Measurements from ENCODE around the gene ZNF148.

ZNF148 gene

DNA sequence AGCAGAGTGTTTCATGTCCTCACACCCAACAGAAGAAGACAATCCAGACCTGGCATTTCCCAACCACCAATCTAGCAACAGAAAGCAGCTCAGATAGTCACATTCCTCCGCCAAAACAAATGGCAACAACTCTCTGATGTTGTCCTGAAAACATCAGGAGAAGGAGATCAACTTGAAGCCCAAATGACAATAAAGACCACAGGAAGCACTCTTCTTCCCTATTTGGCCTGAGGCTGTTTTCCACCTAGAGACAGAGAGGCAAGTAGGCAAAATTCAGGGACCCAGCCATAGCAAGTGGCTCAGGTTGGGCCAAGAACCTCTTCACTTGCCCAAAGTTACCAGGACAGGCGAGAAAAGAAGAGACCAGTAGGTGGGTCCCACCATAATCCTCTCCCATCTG is 35.0 kb downstream of the ZNF148 start:
- H3K27me3 ChIP-seq (ENCODE audit: insufficient read depth, low read length): no peaks in the 10 kb centered on the region
- H3K4me1 ChIP-seq (ENCODE audit: insufficient read depth, low read length): no peaks in the 10 kb centered on the region
- peaks cover 16% of the 10 kb centered on the region for H3K9me3 ChIP-seq (ENCODE audit: low read length)
- no peaks in the 10 kb centered on the region for H3K36me3 ChIP-seq (ENCODE audit: insufficient read depth, low read length)
- H2AFZ ChIP-seq (ENCODE audit: low read depth, low read length): no peak overlapping the region
- no peak overlapping the region for H3K4me3 ChIP-seq (ENCODE audit: low read length)

DNA sequence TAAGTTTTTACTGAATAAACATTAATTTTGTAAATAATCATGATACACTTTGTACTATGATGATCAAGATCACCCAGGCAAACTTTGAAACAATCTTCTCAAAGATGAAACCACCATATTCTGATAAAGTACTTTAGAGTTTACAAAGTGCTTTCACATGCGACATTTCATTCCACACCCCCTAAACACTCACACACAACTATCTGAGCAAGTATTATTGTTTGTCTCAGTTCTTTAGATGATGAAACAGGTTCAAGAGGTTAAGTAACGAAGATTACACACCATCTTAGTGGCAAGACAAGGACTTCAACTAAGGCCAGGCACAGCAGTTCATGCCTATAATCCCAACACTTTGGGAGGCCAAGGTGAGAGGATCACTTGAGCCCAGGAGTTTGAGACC is 37.6 kb downstream of the ZNF148 start:
- Histone ChIP-seq H3K27me3 (ENCODE audit: insufficient read depth, low read length) (no peaks in the 10 kb centered on the region), H3K36me3 (ENCODE audit: insufficient read depth, low read length) (no peaks in the 10 kb centered on the region), H3K4me1 (ENCODE audit: insufficient read depth, low read length) (no peaks in the 10 kb centered on the region), H3K4me3 (ENCODE audit: low read length) (no peak overlapping the region), H2AFZ (ENCODE audit: low read depth, low read length) (no peak overlapping the region), H3K9me3 (ENCODE audit: low read length) (peaks cover 9% of the 10 kb centered on the region)

DNA sequence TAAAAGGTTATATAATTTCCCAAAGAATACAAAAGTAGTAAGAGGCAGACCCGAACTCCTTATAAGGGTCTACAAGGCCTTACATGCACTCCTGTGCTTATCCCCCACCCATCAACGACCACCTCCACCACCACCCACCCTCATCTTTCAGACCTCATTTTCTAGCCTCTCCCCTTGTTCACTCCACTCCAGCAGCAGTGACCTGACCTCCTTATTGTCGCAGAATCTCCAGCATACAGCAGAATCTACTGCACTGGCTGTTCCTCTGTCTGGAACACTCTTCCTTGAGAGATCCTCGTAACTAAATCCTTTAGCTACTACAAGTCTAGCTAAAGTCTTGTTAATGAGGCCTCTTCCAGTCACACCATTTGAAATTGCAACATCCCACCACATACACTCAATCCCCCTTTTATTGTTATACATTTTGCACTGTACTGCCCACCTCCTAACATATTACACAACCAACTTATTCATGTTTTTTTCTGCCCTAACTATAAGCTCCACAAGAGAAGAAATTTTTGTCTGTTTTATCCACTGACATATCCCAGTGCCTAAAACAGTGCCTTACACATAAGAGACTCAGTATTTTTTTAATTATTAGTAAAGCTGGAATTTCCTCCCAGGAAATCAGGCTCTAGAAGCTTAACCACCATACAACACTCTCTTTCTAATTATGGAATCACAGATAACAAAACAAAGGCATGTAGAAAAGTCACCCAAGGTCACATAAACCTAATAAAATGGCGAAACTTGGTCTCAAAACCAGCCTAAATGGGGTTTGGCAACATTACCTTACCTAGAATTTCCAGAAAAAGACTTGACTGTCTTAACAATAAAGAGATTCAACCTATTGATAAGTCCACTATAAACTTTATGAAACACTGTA is 40.2 kb downstream of the ZNF148 start:
- H3K27me3 ChIP-seq (ENCODE audit: insufficient read depth, low read length): no peaks in the 10 kb centered on the region
- H3K36me3 ChIP-seq (ENCODE audit: insufficient read depth, low read length): peaks cover 2% of the 10 kb centered on the region
- no peaks in the 10 kb centered on the region for H3K4me1 ChIP-seq (ENCODE audit: insufficient read depth, low read length)
- H3K9me3 ChIP-seq (ENCODE audit: low read length): peaks cover 6% of the 10 kb centered on the region
- H2AFZ ChIP-seq (ENCODE audit: low read depth, low read length): no peak overlapping the region
- no peak overlapping the region for H3K4me3 ChIP-seq (ENCODE audit: low read length)

DNA sequence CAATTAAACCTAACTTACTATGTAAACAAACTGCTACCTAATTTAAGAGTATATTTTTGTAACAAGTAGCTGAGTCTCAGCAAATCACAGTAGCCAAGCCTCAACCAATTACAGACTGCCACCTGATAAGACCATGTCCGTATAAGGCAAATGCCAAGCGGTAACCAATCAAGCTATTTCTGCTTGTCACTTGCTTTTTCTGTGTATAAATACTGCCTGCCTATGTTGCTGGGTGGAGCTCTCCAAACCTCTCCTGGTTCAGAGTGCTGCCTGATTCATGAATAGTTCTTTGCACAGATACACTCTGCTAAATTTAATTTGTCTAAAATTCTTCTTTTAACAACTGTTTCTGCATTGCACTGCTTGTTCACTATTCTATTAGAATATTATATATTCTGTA is 42.6 kb downstream of the ZNF148 start:
- Histone ChIP-seq H3K27me3 (ENCODE audit: insufficient read depth, low read length) (no peaks in the 10 kb centered on the region), H2AFZ (ENCODE audit: low read depth, low read length) (no peak overlapping the region), H3K36me3 (ENCODE audit: insufficient read depth, low read length) (peaks cover 7% of the 10 kb centered on the region), H3K4me3 (ENCODE audit: low read length) (no peak overlapping the region), H3K9me3 (ENCODE audit: low read length) (peaks cover 2% of the 10 kb centered on the region), H3K4me1 (ENCODE audit: insufficient read depth, low read length) (no peaks in the 10 kb centered on the region)

GRCh38 chr3:125331243-125331642 is 43.9 kb downstream of the ZNF148 start:
- Histone ChIP-seq H3K36me3 (ENCODE audit: insufficient read depth, low read length) (peaks cover 11% of the 10 kb centered on the region), H2AFZ (ENCODE audit: low read depth, low read length) (no peak overlapping the region), H3K4me3 (ENCODE audit: low read length) (no peak overlapping the region), H3K4me1 (ENCODE audit: insufficient read depth, low read length) (no peaks in the 10 kb centered on the region), H3K9me3 (ENCODE audit: low read length) (peaks cover 2% of the 10 kb centered on the region), H3K27me3 (ENCODE audit: insufficient read depth, low read length) (no peaks in the 10 kb centered on the region)

- Histone ChIP-seq H3K36me3 (ENCODE audit: insufficient read depth, low read length) (peaks cover 24% of the 10 kb centered on the region), H3K4me1 (ENCODE audit: insufficient read depth, low read length) (no peaks in the 10 kb centered on the region), H3K9me3 (ENCODE audit: low read length) (no peaks in the 10 kb centered on the region), H3K4me3 (ENCODE audit: low read length) (no peak overlapping the region), H2AFZ (ENCODE audit: low read depth, low read length) (no peak overlapping the region), H3K27me3 (ENCODE audit: insufficient read depth, low read length) (no peaks in the 10 kb centered on the region)
Measured at GRCh38 chr3:125326957-125327356, 48.2 kb downstream of the ZNF148 start.

- H3K4me1 ChIP-seq (ENCODE audit: insufficient read depth, low read length): no peaks in the 10 kb centered on the region
- peaks cover 24% of the 10 kb centered on the region for H3K36me3 ChIP-seq (ENCODE audit: insufficient read depth, low read length)
- no peak overlapping the region for H2AFZ ChIP-seq (ENCODE audit: low read depth, low read length)
- H3K27me3 ChIP-seq (ENCODE audit: insufficient read depth, low read length): no peaks in the 10 kb centered on the region
- H3K9me3 ChIP-seq (ENCODE audit: low read length): no peaks in the 10 kb centered on the region
- no peak overlapping the region for H3K4me3 ChIP-seq (ENCODE audit: low read length)
Measured at GRCh38 chr3:125325746-125326145, 49.4 kb downstream of the ZNF148 start.

GRCh38 chr3:125324341-125324740 is 50.8 kb downstream of the ZNF148 start:
- no peaks in the 10 kb centered on the region for H3K4me1 ChIP-seq (ENCODE audit: insufficient read depth, low read length)
- H3K27me3 ChIP-seq (ENCODE audit: insufficient read depth, low read length): no peaks in the 10 kb centered on the region
- no peak overlapping the region for H3K4me3 ChIP-seq (ENCODE audit: low read length)
- no peaks in the 10 kb centered on the region for H3K9me3 ChIP-seq (ENCODE audit: low read length)
- H3K36me3 ChIP-seq (ENCODE audit: insufficient read depth, low read length): peaks cover 32% of the 10 kb centered on the region
- H2AFZ ChIP-seq (ENCODE audit: low read depth, low read length): no peak overlapping the region

- Histone ChIP-seq H2AFZ (ENCODE audit: low read depth, low read length) (no peak overlapping the region), H3K36me3 (ENCODE audit: insufficient read depth, low read length) (peaks cover 27% of the 10 kb centered on the region), H3K9me3 (ENCODE audit: low read length) (no peaks in the 10 kb centered on the region), H3K4me1 (ENCODE audit: insufficient read depth, low read length) (no peaks in the 10 kb centered on the region), H3K4me3 (ENCODE audit: low read length) (no peak overlapping the region), H3K27me3 (ENCODE audit: insufficient read depth, low read length) (no peaks in the 10 kb centered on the region)
Measured at GRCh38 chr3:125322917-125323316, 52.2 kb downstream of the ZNF148 start.

DNA sequence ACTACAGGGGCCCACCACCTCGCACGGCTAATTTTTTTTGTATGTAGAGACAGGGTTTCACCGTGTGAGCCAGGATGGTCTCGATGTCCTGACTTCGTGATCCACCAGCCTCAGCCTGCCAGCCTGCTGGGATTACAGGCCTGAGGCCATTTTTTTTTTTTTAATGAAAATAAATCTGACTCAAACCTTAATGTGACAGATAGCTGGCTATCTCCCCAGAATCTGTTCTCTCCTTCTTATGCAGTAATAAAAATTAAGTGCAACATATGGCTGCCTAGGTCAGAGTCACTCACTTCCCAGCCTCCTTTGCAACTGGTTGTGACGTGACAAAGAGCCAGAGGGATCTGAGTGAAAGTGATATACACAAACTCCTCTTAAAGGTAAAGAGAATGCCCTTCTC is 53.0 kb downstream of the ZNF148 start:
- H3K4me3 ChIP-seq (ENCODE audit: low read length): no peak overlapping the region
- H3K27me3 ChIP-seq (ENCODE audit: insufficient read depth, low read length): no peaks in the 10 kb centered on the region
- no peaks in the 10 kb centered on the region for H3K4me1 ChIP-seq (ENCODE audit: insufficient read depth, low read length)
- peaks cover 25% of the 10 kb centered on the region for H3K36me3 ChIP-seq (ENCODE audit: insufficient read depth, low read length)
- H3K9me3 ChIP-seq (ENCODE audit: low read length): no peaks in the 10 kb centered on the region
- no peak overlapping the region for H2AFZ ChIP-seq (ENCODE audit: low read depth, low read length)

DNA sequence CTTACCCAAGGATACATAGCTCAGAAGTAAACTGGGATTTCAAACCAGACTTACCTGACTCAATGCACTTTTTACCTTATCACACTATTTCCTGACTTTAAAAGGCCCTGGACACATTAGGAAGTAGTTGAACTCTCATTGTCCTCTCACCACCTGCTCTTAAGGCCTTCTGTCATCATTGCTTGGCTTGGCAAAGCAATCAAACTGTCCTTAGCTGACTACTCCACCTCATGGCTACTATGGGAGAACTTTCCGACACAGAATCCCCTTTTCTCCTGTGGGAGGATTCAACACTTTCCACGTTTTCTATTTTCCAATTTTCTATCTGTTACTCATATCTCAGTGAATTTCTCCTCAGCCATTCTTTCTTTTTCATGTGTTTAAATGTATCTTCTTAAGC is 55.4 kb downstream of the ZNF148 start:
- Histone ChIP-seq H3K4me1 (ENCODE audit: insufficient read depth, low read length) (no peaks in the 10 kb centered on the region), H3K4me3 (ENCODE audit: low read length) (no peak overlapping the region), H3K36me3 (ENCODE audit: insufficient read depth, low read length) (peaks cover 16% of the 10 kb centered on the region), H2AFZ (ENCODE audit: low read depth, low read length) (no peak overlapping the region), H3K9me3 (ENCODE audit: low read length) (no peaks in the 10 kb centered on the region), H3K27me3 (ENCODE audit: insufficient read depth, low read length) (no peaks in the 10 kb centered on the region)

DNA sequence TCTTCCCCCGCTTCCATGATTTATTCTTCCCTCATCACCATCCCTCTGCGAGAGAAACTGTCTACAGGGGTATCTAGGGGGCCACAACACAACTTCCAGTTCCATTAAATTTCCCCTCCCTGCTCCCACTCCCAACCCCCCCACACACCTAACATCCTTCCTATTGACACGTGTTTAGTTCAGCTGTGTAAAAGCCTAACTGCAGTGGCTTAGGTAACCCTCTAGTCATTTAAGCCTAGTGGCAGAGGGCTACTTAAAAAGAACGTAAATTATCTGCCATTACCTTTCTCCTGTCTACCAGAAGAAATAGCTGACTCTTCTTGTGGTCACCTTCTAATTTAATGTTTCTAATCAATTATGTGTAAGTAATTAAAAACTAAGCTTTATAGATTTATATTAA is 56.3 kb downstream of the ZNF148 start:
- H3K27me3 ChIP-seq (ENCODE audit: insufficient read depth, low read length): no peaks in the 10 kb centered on the region
- no peaks in the 10 kb centered on the region for H3K9me3 ChIP-seq (ENCODE audit: low read length)
- no peak overlapping the region for H3K4me3 ChIP-seq (ENCODE audit: low read length)
- H2AFZ ChIP-seq (ENCODE audit: low read depth, low read length): no peak overlapping the region
- no peaks in the 10 kb centered on the region for H3K4me1 ChIP-seq (ENCODE audit: insufficient read depth, low read length)
- peaks cover 18% of the 10 kb centered on the region for H3K36me3 ChIP-seq (ENCODE audit: insufficient read depth, low read length)

DNA sequence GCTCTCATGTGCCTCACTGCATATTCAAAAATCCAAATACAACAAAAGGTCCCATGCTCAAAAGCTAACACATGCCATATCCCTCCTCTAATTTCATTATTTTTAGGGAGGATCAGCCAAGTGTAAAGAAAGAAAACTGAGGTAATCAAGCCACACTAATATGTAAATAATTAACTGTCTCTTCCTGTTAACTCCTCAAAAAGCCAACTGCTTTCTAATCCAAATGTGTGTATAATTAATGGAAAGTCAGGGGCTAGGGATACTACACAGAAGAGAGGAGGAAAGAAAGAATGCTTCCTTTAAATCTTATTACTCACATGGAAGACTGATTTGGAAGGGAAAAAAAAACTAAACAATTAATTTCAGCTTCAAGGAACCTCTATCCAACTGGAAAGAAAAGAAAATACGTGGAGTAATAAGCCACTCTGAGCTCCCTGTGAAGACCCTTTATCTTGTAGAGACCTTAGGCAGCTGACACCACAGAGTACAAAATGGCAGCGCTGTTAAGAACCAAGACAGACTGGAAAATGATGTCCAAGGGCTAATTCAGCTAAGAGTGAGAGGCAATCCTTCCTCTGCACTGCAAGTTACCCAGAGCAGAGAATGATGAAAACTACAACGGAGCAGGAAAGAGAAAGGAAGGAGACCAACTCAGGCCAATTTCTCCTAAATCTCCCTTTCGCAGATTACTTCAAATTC is 56.8 kb downstream of the ZNF148 start:
- H3K4me1 ChIP-seq (ENCODE audit: insufficient read depth, low read length): no peaks in the 10 kb centered on the region
- no peak overlapping the region for H2AFZ ChIP-seq (ENCODE audit: low read depth, low read length)
- H3K9me3 ChIP-seq (ENCODE audit: low read length): peaks cover 1% of the 10 kb centered on the region
- no peak overlapping the region for H3K4me3 ChIP-seq (ENCODE audit: low read length)
- no peaks in the 10 kb centered on the region for H3K27me3 ChIP-seq (ENCODE audit: insufficient read depth, low read length)
- peaks cover 18% of the 10 kb centered on the region for H3K36me3 ChIP-seq (ENCODE audit: insufficient read depth, low read length)
